Esophagus muscularis mucosa (tissue), 4 donors: ENCODE data around the gene CCSAP. TPM values are rescaled to one million over a fixed set of nuclear protein-coding genes. Genes with fewer than 3 reads are reported as not detected.

Experiments
- DNase-seq: peaks from one replicate; pipeline ENCODE4 v3.0.0-alpha.2; 2017; ENCODE audit errors: extremely low spot score
- H3K27ac ChIP-seq, 4 donors: fragments of 200-600 bp; sonication (generic); replicated peaks in 1 of 4; 1 replicate in 3 of 4; 2 replicates in 1 of 4; pipeline ENCODE4 v1.5.1; 2016 to 2019; ENCODE audit warnings: mild to moderate bottlenecking in 1 of 4
- H3K27me3 ChIP-seq, 4 donors: fragments of 200-600 bp; sonication (generic); one replicate each; pipeline versions ENCODE4 v1.5.1 to v1.6.0; 2016 to 2019
- H3K36me3 ChIP-seq, 4 donors: fragments of 200-600 bp; sonication (generic); one replicate each; pipeline ENCODE4 v1.5.1; 2016 to 2019
- H3K4me1 ChIP-seq, 4 donors: fragments of 200-600 bp; sonication (generic); one replicate each; pipeline ENCODE4 v1.5.1; 2016 to 2019
- H3K4me3 ChIP-seq, 4 donors: fragments of 200-600 bp; sonication (generic); 1 replicate in 2 of 4; 2 replicates in 2 of 4; pipeline ENCODE4 v1.5.1; 2016 to 2019; ENCODE audit warnings: mild to moderate bottlenecking in 4 of 4, moderate library complexity in 1 of 4
- H3K9me3 ChIP-seq, 4 donors: fragments of 200-600 bp; sonication (generic); 1 replicate in 3 of 4; 2 replicates in 1 of 4; pipeline ENCODE4 v1.5.1; 2016 to 2019
- CTCF ChIP-seq, 3 experiments: fragments of 200-600 bp in 2 of 3; fragments of 450-650 bp in 1 of 3; sonication (generic) in 2 of 3; IDR thresholded peaks; one replicate each; pipeline ENCODE4 v1.5.1; 2017 to 2019; ENCODE audit warnings: antibody characterized with exemption in 3 of 3, mild to moderate bottlenecking in 2 of 3, moderate library complexity in 1 of 3
- EP300 ChIP-seq: sonication (generic); formaldehyde crosslinking; IDR thresholded peaks from one replicate; pipeline ENCODE4 v1.6.1; 2017; ENCODE audit warnings: antibody characterized with exemption
- POLR2A ChIP-seq: fragments of 450-650 bp; IDR thresholded peaks from one replicate; pipeline ENCODE4 v1.6.1; 2017; ENCODE audit warnings: antibody characterized with exemption, moderate library complexity, mild to moderate bottlenecking, low read depth
- POLR2AphosphoS5 ChIP-seq, 2 donors: sonication (generic); formaldehyde crosslinking; IDR thresholded peaks; one replicate each; pipeline ENCODE4 v1.6.1; 2017; ENCODE audit warnings: antibody characterized with exemption in 2 of 2
- WGBS: methylation state at CpG from one replicate; pipeline ENCODE4 v1.1.5; 2018; 5-methylcytosine and 5-hydroxymethylcytosine counted together
- intact Hi-C: fragments of 100-400 bp; cut with DNase I; formaldehyde crosslinking; loops from one replicate; pipeline ENCODE4 v1.15.1; 2023
- total RNA-seq, 4 donors: library from RNA; depleted of rRNA; stranded (reverse); fragments of >200 nt; gene quantifications; one replicate each; pipeline versions ENCODE4 v1.1.0 to v1.2.1, GENCODE V29; 2016

Gene CCSAP
- total RNA-seq, 4 donors from 2014 or later, result 4.1 to 5.1 (median 4.7) TPM

DNA sequence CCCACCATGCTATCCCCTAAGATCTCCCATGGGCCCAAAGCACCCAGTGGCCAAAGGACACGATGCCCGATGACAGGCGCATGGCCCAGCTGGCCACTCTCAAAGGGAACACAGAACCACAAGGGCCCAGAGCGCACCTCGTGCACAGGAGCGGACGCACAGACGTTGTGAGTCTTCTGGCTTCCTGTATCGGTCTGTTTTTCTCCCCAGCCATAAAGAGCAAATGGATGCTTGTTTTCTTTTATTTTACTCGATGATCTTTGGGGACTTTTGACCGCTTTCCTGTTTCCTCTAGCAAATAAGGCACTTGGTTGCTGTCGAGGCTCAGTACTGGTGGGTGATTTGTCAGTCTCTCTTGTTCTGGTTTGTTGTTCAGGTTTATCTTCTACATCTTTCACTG, 16.2 kb downstream of the CCSAP start:
- peaks cover 0 to 5% (median 0%) of the 10 kb centered on the region in 4 donors for H3K4me1 ChIP-seq
- WGBS, result 92% methylated on average over 12 of the region's 12 CpGs
- no peak for DNase-seq
- no peak for TF ChIP-seq EP300
- TF ChIP-seq CTCF (IDR thresholded peaks at IDR 0.05), result no peak
- no peak for TF ChIP-seq POLR2A
- TF ChIP-seq POLR2AphosphoS5 (IDR thresholded peaks at IDR 0.05), result no peak
- no peaks in the 10 kb centered on the region for H3K27me3 ChIP-seq
- peaks cover 23 to 67% (median 29%) of the 10 kb centered on the region in 4 donors for H3K36me3 ChIP-seq
- intact Hi-C loops, result no loop called here
- H3K27ac ChIP-seq, result no peak overlapping the region
- H3K4me3 ChIP-seq, result no peak overlapping the region
- H3K9me3 ChIP-seq, result no peaks in the 10 kb centered on the region

DNA sequence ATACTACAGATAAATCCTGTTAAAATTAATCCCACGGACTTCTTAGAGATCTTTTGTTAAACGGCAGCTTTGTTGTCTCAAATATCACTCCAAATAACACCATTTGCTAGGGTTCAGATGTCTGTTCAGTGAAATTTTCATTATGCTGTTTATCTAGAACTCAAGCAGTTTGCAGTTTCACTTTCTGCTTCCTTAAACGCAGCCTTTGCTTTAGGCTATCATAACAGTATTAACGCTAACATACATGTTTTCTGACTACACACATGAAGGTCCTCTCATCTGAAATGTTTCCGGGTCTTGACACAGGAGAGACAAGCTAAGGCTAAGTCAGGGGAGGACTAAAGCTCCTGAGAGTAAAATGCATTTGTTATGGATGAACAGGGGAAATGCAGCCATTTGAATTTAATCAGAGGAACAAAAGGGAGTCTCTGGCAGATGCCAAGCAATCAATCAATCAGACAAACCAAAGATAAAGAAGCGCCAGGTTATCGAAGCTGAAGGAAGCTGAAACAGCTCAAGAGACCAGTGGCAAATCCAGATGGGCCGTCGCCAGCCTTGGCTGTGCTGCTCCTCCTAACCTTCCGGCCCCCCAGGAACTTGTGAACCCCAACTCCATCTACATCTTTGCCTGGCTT, 16.9 kb downstream of the CCSAP start:
- Histone ChIP-seq H3K4me1 (peaks cover 0 to 5% (median 0%) of the 10 kb centered on the region in 4 donors), H3K4me3 (peak overlapping the region in 2 of 4 donors; percentile 3 to 8), H3K36me3 (peaks cover 25 to 69% (median 32%) of the 10 kb centered on the region in 4 donors), H3K27me3 (no peaks in the 10 kb centered on the region), H3K9me3 (no peaks in the 10 kb centered on the region), H3K27ac (peak overlapping the region in 2 of 4 donors; percentile 12 to 17)
- no peak for DNase-seq
- TF ChIP-seq CTCF (IDR thresholded peaks at IDR 0.05) (no peak), POLR2A (no peak), POLR2AphosphoS5 (IDR thresholded peaks at IDR 0.05) (no peak), EP300 (no peak)
- WGBS, result 66% methylated on average over 10 of the region's 10 CpGs
- intact Hi-C loops, result no loop called here

DNA sequence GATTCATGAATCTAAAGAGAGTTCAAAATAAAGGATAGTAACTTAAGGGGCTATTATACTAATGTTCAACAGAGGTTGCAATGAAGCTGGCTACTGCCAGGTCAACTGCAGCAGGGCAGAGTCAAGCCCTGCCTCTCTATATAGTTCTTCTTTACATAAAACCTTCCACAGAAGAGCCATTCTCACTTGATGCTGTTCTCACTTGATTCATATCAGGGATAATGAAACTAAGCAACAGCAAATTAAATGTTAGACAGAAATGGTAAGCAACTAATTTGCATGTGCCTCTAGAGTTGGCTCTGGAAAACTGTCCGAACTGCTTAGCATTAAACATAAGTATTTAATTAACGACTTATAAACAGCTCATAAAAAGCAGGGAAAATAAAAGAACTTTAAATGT, 17.4 kb downstream of the CCSAP start:
- intact Hi-C loops, result no loop called here
- 79% methylated on average over 2 of the region's 2 CpGs for WGBS
- no peak for DNase-seq
- H3K27me3 ChIP-seq, result no peaks in the 10 kb centered on the region
- H3K9me3 ChIP-seq, result no peaks in the 10 kb centered on the region
- peak overlapping the region in 1 of 4 donors; percentile 12 for H3K27ac ChIP-seq
- peak overlapping the region in 1 of 4 donors; percentile 3 for H3K4me3 ChIP-seq
- H3K4me1 ChIP-seq, result peaks cover 0 to 5% (median 0%) of the 10 kb centered on the region in 4 donors
- H3K36me3 ChIP-seq, result peaks cover 25 to 74% (median 37%) of the 10 kb centered on the region in 4 donors
- TF ChIP-seq POLR2A (no peak), CTCF (IDR thresholded peaks at IDR 0.05) (no peak), POLR2AphosphoS5 (IDR thresholded peaks at IDR 0.05) (no peak), EP300 (no peak)

GRCh38 chr1:229323885-229324553, 18.8 kb downstream of the CCSAP start:
- Histone ChIP-seq H3K27me3 (no peaks in the 10 kb centered on the region), H3K27ac (no peak overlapping the region), H3K36me3 (peaks cover 37 to 78% (median 49%) of the 10 kb centered on the region in 4 donors), H3K9me3 (no peaks in the 10 kb centered on the region), H3K4me1 (peaks cover 0 to 5% (median 0%) of the 10 kb centered on the region in 4 donors), H3K4me3 (no peak overlapping the region)
- intact Hi-C loops, result no loop called here
- WGBS, result 95% methylated on average over 2 of the region's 2 CpGs
- TF ChIP-seq EP300 (no peak), POLR2AphosphoS5 (IDR thresholded peaks at IDR 0.05) (no peak), CTCF (IDR thresholded peaks at IDR 0.05) (no peak), POLR2A (no peak)
- DNase-seq, result peak; percentile 37
